ENCODE results near the gene TAF10. TPM values are rescaled to one million over a fixed set of nuclear protein-coding genes. Genes with fewer than 3 reads are reported as not detected.

The TAF10 gene
- total and polyA plus RNA-seq, 2 of the 13 experiments (the other 11 are each of a cell fraction or from before 2014, with no cell fraction given) = 71.3 to 134 TPM

- TF ChIP-seq GABPB1 (CRISPR knock-in tag; IDR thresholded peaks at IDR 0.05) (peak; percentile 92), MIER3 (CRISPR knock-in tag; IDR thresholded peaks at IDR 0.05; ENCODE audit: borderline replicate concordance) (peak; percentile 46; the same call in 1 of the 2 replicates), ZNF430 (CRISPR knock-in tag; IDR thresholded peaks at IDR 0.05) (peak; percentile 44; the same call in 1 of the 2 replicates), TRIM22 (IDR thresholded peaks at IDR 0.05) (no peak), ZNF781 (CRISPR knock-in tag; IDR thresholded peaks at IDR 0.05; ENCODE audit: borderline replicate concordance, not compliant biosample characterization) (peak; percentile 93), ISX (CRISPR knock-in tag; conservative IDR thresholded peaks at IDR 0.05) (no peak), ZNF710 (CRISPR knock-in tag; IDR thresholded peaks at IDR 0.05; ENCODE audit: borderline replicate concordance) (peak; percentile 82), ZKSCAN8 (CRISPR knock-in tag; IDR thresholded peaks at IDR 0.05; ENCODE audit: borderline replicate concordance) (no peak), ZNF678 (CRISPR knock-in tag; IDR thresholded peaks at IDR 0.05) (no peak), ETS1 (CRISPR knock-in tag; IDR thresholded peaks at IDR 0.05) (no peak), SMAD1 (CRISPR knock-in tag; IDR thresholded peaks at IDR 0.05; ENCODE audit: borderline replicate concordance, low read depth) (no peak), JUND (CRISPR knock-in tag; IDR thresholded peaks at IDR 0.05) (peak; percentile 82), KDM3A (CRISPR knock-in tag; IDR thresholded peaks at IDR 0.05; ENCODE audit: low read depth) (no peak), RFXANK (CRISPR knock-in tag; IDR thresholded peaks at IDR 0.05) (peak; percentile 91; the same call in 1 of the 2 replicates), ZSCAN20 (CRISPR knock-in tag; IDR thresholded peaks at IDR 0.05; ENCODE audit: borderline replicate concordance) (no peak), ZBTB39 (CRISPR knock-in tag; IDR thresholded peaks at IDR 0.05) (no peak), ZMAT3 (CRISPR knock-in tag; conservative IDR thresholded peaks at IDR 0.05) (peak; percentile 74; the same call in 1 of the 2 replicates), NFE2L2 (IDR thresholded peaks at IDR 0.05; ENCODE audit: low read length) (no peak), EP300 (IDR thresholded peaks at IDR 0.05; ENCODE audit: low read depth in 2 of 2, low read length in 2 of 2) (no peak), EP300 (CRISPR knock-in tag; IDR thresholded peaks at IDR 0.05; ENCODE audit: borderline replicate concordance) (no peak), ZNF441 (CRISPR knock-in tag; IDR thresholded peaks at IDR 0.05; ENCODE audit: borderline replicate concordance) (peak; percentile 76; the same call in 1 of the 2 replicates), ZBTB7B (CRISPR knock-in tag; IDR thresholded peaks at IDR 0.05) (no peak), ARID2 (CRISPR knock-in tag; IDR thresholded peaks at IDR 0.05; ENCODE audit: borderline replicate concordance) (no peak; the same call in 1 of the 2 replicates), ZNF432 (CRISPR knock-in tag; IDR thresholded peaks at IDR 0.05; ENCODE audit: borderline replicate concordance) (no peak)
Observed at GRCh38 chr11:6612213-6613041, at the start of gene TAF10 (continued).

Data from HepG2 (cell line).